Dendritic cell treated with granulocyte-macrophage colony-stimulating factor and Interleukin-4, amounts not matched to agents 40 ng/mL and 50 ng/mL, for 4 days (primary cell): Measurements from ENCODE around the gene LRBA.

Source experiments
- H3K27ac Mint-ChIP-seq: one replicate; pipeline ENCODE4 v1.8.0; 2022; ENCODE audit warnings: mild to moderate bottlenecking, mixed read lengths
- H3K27me3 Mint-ChIP-seq: one replicate; pipeline ENCODE4 v1.8.0; 2022; ENCODE audit warnings: mild to moderate bottlenecking, mixed read lengths
- H3K36me3 Mint-ChIP-seq: one replicate; pipeline ENCODE4 v1.8.0; 2022; ENCODE audit warnings: low read depth, mixed read lengths
- H3K4me1 Mint-ChIP-seq: one replicate; pipeline ENCODE4 v1.8.0; 2022; ENCODE audit warnings: low read depth, mixed read lengths
- H3K4me3 Mint-ChIP-seq: one replicate; pipeline ENCODE4 v1.8.0; 2022; ENCODE audit warnings: mild to moderate bottlenecking, moderate library complexity, mixed read lengths
- H3K9me3 Mint-ChIP-seq: one replicate; pipeline ENCODE4 v1.8.0; 2022; ENCODE audit warnings: mixed read lengths
- intact Hi-C: fragments of 100-400 bp; cut with micrococcal nuclease; formaldehyde crosslinking; loops from one replicate; pipeline ENCODE4 v1.15.0; 2022

LRBA gene

DNA sequence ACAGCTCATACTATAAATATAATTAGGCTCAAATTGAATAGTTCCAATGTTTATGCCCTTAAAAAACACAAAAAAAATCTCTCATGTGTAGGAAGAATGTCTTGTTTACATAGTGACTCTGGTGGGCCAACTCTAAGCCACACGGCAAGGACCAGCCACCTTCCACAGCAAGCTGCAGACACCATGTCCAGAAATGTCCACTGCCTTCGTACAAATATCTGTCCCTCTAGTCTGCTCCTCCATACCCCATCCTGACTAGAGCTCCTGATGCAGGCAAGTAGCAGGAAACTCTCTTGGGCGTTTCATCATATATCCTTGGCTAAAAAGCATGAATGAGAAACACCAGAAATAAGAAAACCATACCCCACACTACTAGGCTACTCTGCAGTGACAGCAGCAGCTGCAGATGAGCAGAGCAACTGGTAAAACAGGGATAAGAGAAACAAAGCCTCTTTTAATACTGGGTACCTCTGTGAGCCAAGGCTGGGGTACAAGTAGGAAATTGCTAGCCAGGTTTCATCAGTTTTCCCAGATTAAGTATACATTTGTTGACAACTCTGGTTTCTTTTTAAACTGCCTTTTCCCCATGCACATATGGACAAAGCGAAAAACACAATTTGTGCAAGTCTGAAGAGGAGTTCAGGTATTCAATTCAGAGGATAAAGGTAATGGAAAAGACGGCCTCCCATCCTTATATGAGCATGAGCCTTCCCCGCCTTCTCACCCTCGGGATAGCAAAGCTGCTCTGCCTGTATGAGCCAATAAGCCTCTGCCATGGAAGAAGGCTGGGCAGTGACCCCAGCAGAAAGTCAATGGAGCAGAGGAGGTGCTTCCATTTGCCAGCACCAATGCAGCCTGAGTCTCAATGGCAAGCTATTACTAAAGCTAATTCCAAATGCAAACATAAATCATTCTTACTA lies 691.4 kb downstream of the LRBA start:
- Mint-ChIP-seq H3K4me1 (no peaks in the 10 kb centered on the region), H3K27me3 (no peaks in the 10 kb centered on the region), H3K4me3 (no peak overlapping the region), H3K27ac (no peak overlapping the region), H3K36me3 (no peaks in the 10 kb centered on the region), H3K9me3 (no peaks in the 10 kb centered on the region)
- intact Hi-C loops: no loop called here

DNA sequence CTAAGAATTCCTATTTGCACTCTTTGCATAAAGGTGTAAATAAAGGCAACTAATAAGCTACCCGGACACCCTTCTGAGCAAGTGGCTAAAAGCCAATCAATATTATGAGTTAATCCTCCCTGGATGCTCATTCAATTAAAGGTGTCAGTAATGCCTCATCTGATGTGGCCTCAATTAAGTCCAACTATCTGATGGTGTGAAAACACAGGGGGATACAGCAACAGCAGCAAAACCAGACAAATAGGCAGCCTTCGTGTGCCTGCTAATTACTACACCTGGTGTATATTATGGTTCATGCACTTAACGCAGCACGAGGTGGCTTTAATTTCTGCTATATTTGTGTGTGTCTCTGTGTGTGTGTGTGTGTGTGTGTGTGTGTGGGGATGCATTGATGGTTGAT lies 692.4 kb downstream of the LRBA start:
- Mint-ChIP-seq H3K27ac (no peak overlapping the region), H3K4me3 (no peak overlapping the region), H3K4me1 (no peaks in the 10 kb centered on the region), H3K9me3 (no peaks in the 10 kb centered on the region), H3K27me3 (no peaks in the 10 kb centered on the region), H3K36me3 (no peaks in the 10 kb centered on the region)
- intact Hi-C loops: no loop called here

DNA sequence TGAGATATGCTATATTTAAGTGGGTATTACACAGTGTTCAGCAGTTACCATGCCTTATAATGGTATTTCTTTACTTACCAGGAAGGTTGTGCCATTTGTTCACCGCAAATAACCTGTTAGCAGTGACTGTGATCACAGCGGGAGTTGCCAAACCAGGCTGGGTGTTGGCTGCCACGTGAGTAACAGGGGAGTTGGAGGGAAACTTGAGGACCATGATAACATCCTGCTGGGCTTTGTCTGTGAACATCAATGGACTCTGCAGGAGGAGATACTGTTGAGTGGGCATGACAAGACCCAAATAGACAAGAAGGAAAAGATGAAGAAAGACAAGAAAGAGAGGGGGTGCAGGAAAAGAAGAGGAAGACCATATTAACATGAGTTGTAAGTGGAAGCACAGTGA lies 694.0 kb downstream of the LRBA start:
- H3K36me3 Mint-ChIP-seq: peaks cover 6% of the 10 kb centered on the region
- no peak overlapping the region for H3K27ac Mint-ChIP-seq
- no peaks in the 10 kb centered on the region for H3K27me3 Mint-ChIP-seq
- no peak overlapping the region for H3K4me3 Mint-ChIP-seq
- peaks cover 7% of the 10 kb centered on the region for H3K4me1 Mint-ChIP-seq
- intact Hi-C loops: no loop called here
- no peaks in the 10 kb centered on the region for H3K9me3 Mint-ChIP-seq

DNA sequence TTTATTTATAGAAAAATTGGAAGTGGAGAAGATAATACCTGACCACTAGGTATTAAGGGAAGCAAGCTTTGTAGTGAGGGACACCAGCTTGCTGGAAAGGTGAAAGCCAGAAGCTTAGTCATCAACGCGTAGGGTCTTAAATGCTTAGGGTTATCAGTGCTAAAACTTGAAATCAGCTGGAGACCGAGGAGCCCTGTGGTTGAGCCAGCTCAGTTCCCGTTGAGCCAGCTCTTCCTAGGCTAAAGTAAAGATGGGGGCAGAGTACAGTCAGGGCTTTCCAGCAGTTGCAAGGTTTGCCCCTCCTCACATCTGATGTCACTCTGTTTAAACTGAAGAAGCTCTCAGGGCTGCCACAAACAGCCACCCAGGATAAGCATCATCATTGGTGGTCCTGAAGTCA lies 696.1 kb downstream of the LRBA start:
- no peak overlapping the region for H3K27ac Mint-ChIP-seq
- no peaks in the 10 kb centered on the region for H3K27me3 Mint-ChIP-seq
- peaks cover 7% of the 10 kb centered on the region for H3K4me1 Mint-ChIP-seq
- H3K4me3 Mint-ChIP-seq: no peak overlapping the region
- intact Hi-C loops: no loop called here
- H3K36me3 Mint-ChIP-seq: peaks cover 6% of the 10 kb centered on the region
- H3K9me3 Mint-ChIP-seq: no peaks in the 10 kb centered on the region

DNA sequence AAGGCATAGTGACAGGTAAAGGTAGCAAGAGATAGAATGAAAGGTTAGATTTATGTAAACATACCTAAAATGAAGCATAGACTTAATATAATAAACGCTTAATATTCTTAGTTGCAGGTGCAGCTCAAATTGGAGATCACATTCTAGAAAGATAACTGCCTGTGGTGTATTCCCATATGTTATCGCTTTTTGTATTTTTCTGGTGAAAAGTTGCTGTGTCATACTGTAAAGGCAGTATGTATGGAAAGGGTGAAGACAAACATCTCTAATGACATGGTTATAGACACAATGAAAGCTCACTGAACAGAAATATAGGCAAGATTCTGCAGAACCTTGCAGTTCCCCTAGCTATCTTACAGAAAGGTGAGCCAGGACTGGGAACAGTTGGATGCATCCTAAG lies 696.6 kb downstream of the LRBA start:
- no peaks in the 10 kb centered on the region for H3K9me3 Mint-ChIP-seq
- peaks cover 6% of the 10 kb centered on the region for H3K36me3 Mint-ChIP-seq
- no peak overlapping the region for H3K27ac Mint-ChIP-seq
- H3K27me3 Mint-ChIP-seq: no peaks in the 10 kb centered on the region
- peaks cover 7% of the 10 kb centered on the region for H3K4me1 Mint-ChIP-seq
- intact Hi-C loops: no loop called here
- H3K4me3 Mint-ChIP-seq: no peak overlapping the region

GRCh38 chr4:150316332-150317205 lies 698.5 kb downstream of the LRBA start:
- no peaks in the 10 kb centered on the region for H3K27me3 Mint-ChIP-seq
- peaks cover 7% of the 10 kb centered on the region for H3K4me1 Mint-ChIP-seq
- no peak overlapping the region for H3K27ac Mint-ChIP-seq
- peaks cover 6% of the 10 kb centered on the region for H3K36me3 Mint-ChIP-seq
- intact Hi-C loops: no loop called here
- no peaks in the 10 kb centered on the region for H3K9me3 Mint-ChIP-seq
- no peak overlapping the region for H3K4me3 Mint-ChIP-seq

DNA sequence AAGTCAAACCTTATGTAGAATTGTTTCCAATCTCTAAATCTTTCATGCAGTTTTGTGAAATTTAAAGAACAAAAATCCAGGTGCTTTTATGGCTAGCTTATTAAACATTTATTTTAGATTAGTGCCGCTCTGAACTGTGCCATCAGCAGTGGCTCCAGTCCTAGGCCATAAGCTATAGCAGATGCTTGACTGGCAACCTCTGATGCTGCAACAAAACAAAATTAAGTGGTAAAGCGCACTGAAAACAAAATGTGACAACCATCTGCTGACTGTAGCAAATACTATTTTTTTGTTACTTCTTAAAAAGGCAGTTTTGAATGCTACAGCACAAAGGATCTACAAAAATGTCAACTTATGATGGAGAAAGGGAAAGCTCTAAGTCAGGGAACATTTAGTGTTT lies 699.4 kb downstream of the LRBA start:
- intact Hi-C loops: no loop called here
- Mint-ChIP-seq H3K36me3 (peaks cover 6% of the 10 kb centered on the region), H3K4me1 (peaks cover 7% of the 10 kb centered on the region), H3K9me3 (no peaks in the 10 kb centered on the region), H3K27ac (no peak overlapping the region), H3K27me3 (no peaks in the 10 kb centered on the region), H3K4me3 (no peak overlapping the region)

DNA sequence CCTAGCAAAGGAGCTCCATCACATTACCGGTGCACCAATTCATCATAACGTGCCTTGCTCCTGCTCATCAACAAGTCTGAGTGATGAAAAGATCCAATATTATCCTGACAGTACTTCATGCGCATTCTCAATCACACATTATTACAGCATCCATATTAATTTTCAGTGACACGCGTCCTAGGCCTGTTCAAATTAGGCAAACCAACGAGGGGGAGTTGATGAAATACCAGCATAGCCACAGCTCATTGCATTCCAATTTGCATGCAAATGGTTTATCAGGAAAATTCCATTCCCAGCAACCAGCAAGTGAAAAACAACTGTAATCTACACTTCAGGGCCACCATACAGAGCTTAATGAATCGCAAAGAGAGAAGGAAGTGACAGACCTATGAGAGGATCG lies 699.9 kb downstream of the LRBA start:
- peaks cover 6% of the 10 kb centered on the region for H3K36me3 Mint-ChIP-seq
- no peaks in the 10 kb centered on the region for H3K9me3 Mint-ChIP-seq
- H3K4me1 Mint-ChIP-seq: peaks cover 7% of the 10 kb centered on the region
- no peak overlapping the region for H3K27ac Mint-ChIP-seq
- H3K27me3 Mint-ChIP-seq: no peaks in the 10 kb centered on the region
- no peak overlapping the region for H3K4me3 Mint-ChIP-seq
- intact Hi-C loops: no loop called here

DNA sequence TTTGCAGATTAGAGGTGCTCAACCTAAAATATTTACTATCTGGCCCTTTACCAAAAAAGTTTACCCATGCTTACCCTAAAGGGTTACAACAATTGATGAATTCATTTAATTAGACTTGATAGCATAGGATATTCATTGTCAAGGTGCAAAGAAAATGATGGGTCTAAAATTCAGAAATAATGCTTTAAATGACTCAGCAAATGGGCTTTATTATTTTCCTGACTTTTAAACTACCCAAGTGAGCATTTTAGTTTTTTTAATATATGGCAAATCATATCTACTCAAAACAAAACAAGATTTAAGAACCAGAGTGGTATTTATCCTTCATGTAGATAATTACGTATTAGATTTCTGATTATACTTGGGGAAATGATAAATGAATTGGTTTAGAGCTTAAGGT lies 701.1 kb downstream of the LRBA start:
- intact Hi-C loops: no loop called here
- H3K4me3 Mint-ChIP-seq: no peak overlapping the region
- no peak overlapping the region for H3K27ac Mint-ChIP-seq
- H3K4me1 Mint-ChIP-seq: peaks cover 7% of the 10 kb centered on the region
- H3K36me3 Mint-ChIP-seq: peaks cover 6% of the 10 kb centered on the region
- H3K9me3 Mint-ChIP-seq: no peaks in the 10 kb centered on the region
- H3K27me3 Mint-ChIP-seq: no peaks in the 10 kb centered on the region

DNA sequence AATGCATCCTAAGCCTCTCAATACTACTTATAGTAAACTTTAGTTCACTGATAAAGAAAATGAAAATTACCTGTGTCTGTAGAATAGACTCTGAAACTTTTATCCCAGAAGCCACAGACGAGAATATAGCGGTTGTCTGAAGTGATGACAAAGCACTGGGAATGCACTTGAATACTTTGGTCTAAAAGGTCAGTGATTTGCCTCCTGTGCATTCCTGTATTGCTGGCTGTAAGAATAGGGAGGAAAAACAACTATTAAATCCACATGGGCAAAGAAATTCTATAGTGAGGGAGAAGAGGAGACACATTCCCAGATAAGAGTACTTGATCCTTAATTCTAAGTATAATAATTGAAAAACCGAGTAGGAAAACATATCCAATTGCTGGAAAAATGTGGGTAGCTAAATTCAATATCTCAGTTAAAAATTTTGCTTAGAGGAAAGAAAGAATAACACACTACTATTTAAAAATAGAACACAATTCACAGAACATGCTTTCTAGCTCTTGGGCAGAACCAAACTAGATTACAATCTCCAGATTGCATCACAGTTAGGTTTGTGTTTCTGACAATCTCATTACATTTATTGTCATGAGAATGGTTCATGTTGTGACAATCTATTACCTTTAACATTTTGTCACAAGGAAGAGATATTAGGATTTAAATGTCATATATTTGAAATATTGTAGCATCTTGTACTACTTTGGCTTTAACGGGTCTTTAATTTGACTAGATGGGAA lies 704.8 kb downstream of the LRBA start:
- no peaks in the 10 kb centered on the region for H3K9me3 Mint-ChIP-seq
- no peaks in the 10 kb centered on the region for H3K4me1 Mint-ChIP-seq
- no peaks in the 10 kb centered on the region for H3K36me3 Mint-ChIP-seq
- no peak overlapping the region for H3K27ac Mint-ChIP-seq
- no peaks in the 10 kb centered on the region for H3K27me3 Mint-ChIP-seq
- no peak overlapping the region for H3K4me3 Mint-ChIP-seq
- intact Hi-C loops: no loop called here

- Mint-ChIP-seq H3K4me3 (no peak overlapping the region), H3K27ac (no peak overlapping the region), H3K4me1 (no peaks in the 10 kb centered on the region), H3K27me3 (no peaks in the 10 kb centered on the region), H3K36me3 (no peaks in the 10 kb centered on the region), H3K9me3 (no peaks in the 10 kb centered on the region)
- intact Hi-C loops: no loop called here
These were observed 706.1 kb downstream of the LRBA start for GRCh38 chr4:150308824-150309472.

- H3K4me1 Mint-ChIP-seq: peaks cover 4% of the 10 kb centered on the region
- no peak overlapping the region for H3K27ac Mint-ChIP-seq
- intact Hi-C loops: no loop called here
- H3K9me3 Mint-ChIP-seq: no peaks in the 10 kb centered on the region
- no peaks in the 10 kb centered on the region for H3K36me3 Mint-ChIP-seq
- H3K4me3 Mint-ChIP-seq: no peak overlapping the region
- no peaks in the 10 kb centered on the region for H3K27me3 Mint-ChIP-seq
These were observed 708.4 kb downstream of the LRBA start for GRCh38 chr4:150306719-150307118.

DNA sequence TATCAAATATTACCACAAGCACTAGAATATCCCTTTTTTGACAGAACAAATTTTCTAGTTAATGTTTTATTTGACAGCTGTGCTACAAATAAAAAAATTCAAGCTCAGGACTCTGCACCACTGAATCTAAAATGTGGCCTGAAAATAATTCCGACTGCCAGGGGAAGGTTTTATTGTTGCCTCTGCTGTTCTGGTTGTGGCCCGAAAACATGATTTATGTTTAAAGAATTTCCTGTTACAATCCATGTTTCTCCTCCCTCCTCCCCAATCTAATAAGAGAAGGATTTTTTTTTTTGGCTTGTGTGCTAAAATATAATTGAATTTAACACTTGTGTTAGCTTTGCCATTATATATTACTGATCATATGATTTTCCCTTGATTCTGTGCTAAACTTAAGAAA lies 709.1 kb downstream of the LRBA start:
- H3K27me3 Mint-ChIP-seq: no peaks in the 10 kb centered on the region
- H3K27ac Mint-ChIP-seq: no peak overlapping the region

More for the DNA sequence above, 709.1 kb downstream of the LRBA start:
- Mint-ChIP-seq H3K9me3 (no peaks in the 10 kb centered on the region), H3K4me1 (peaks cover 4% of the 10 kb centered on the region), H3K4me3 (no peak overlapping the region), H3K36me3 (no peaks in the 10 kb centered on the region)
- intact Hi-C loops: no loop called here
